Neural cell (in vitro differentiated cells): ENCODE results near the gene PRKACA. TPM values are rescaled to one million over a fixed set of nuclear protein-coding genes. Genes with fewer than 3 reads are reported as not detected.

Experiments used
- H2AFZ ChIP-seq: fragments of 200-600, 300-800 bp; sonication (generic), shearing (Covaris generic); 2 replicates; pipeline ENCODE4 v1.6.0; 2014; ENCODE audit warnings: low read depth, mild to moderate bottlenecking, antibody characterized with exemption, low read length, moderate library complexity
- H3F3A ChIP-seq: fragments of 200-600 bp; shearing (Covaris generic); 2 replicates; pipeline ENCODE4 v1.6.1; 2016; ENCODE audit warnings: mild to moderate bottlenecking, moderate library complexity, mixed read lengths, antibody characterized with exemption, low read length; ENCODE audit not compliant: insufficient read depth, poor library complexity, severe bottlenecking
- H3K27ac ChIP-seq: fragments of 200-600, 300-800 bp; sonication (generic), shearing (Covaris generic); 2 replicates; pipeline ENCODE4 v1.5.1; 2014; ENCODE audit warnings: mild to moderate bottlenecking, low read length, moderate library complexity
- H3K27me3 ChIP-seq: fragments of 300-800, 200-600 bp; sonication (generic), shearing (Covaris generic); 2 replicates; pipeline ENCODE4 v1.6.0; 2014; ENCODE audit warnings: mild to moderate bottlenecking, low read depth, low read length, moderate library complexity; ENCODE audit not compliant: insufficient read depth
- H3K36me3 ChIP-seq: fragments of 300-800, 200-600 bp; sonication (generic), shearing (Covaris generic); 2 replicates; pipeline ENCODE4 v1.5.1; 2014; ENCODE audit warnings: mild to moderate bottlenecking, antibody characterized with exemption, low read length, moderate library complexity; ENCODE audit not compliant: insufficient read depth
- H3K4me2 ChIP-seq: fragments of 300-800, 200-600 bp; sonication (generic), shearing (Covaris generic); 2 replicates; pipeline ENCODE4 v1.6.0; 2014; ENCODE audit warnings: mild to moderate bottlenecking, low read length
- H3K4me3 ChIP-seq: fragments of 300-800, 200-600 bp; sonication (generic), shearing (Covaris generic); 2 replicates; pipeline ENCODE4 v1.5.1; 2014; ENCODE audit warnings: mild to moderate bottlenecking, low read length, moderate library complexity
- H3K79me2 ChIP-seq: fragments of 200-600 bp; shearing (Covaris generic); replicated peaks from 2 replicates; pipeline ENCODE4 v1.6.0; 2014; ENCODE audit warnings: mild to moderate bottlenecking, low read length, moderate library complexity; ENCODE audit not compliant: insufficient read depth
- H3K9ac ChIP-seq: fragments of 300-800, 200-600 bp; sonication (generic), shearing (Covaris generic); 2 replicates; pipeline ENCODE4 v1.6.1; 2016; ENCODE audit warnings: mild to moderate bottlenecking, low read length, mixed read lengths
- H3K9me2 ChIP-seq: fragments of 200-600 bp; shearing (Covaris generic); 2 replicates; pipeline ENCODE4 v1.6.1; 2016; ENCODE audit warnings: mild to moderate bottlenecking, low read length, mixed read lengths; ENCODE audit not compliant: insufficient read depth
- H3K9me3 ChIP-seq: fragments of 200-600, 300-800 bp; sonication (generic), shearing (Covaris generic); 2 replicates; pipeline ENCODE4 v1.6.1; 2016; ENCODE audit warnings: mild to moderate bottlenecking, mixed run types, low read length, moderate library complexity, mixed read lengths
- H4K20me1 ChIP-seq: fragments of 200-600 bp; shearing (Covaris generic); 2 replicates; pipeline ENCODE4 v1.6.1; 2016; ENCODE audit warnings: mild to moderate bottlenecking, mixed run types; ENCODE audit not compliant: insufficient read depth
- EP300 ChIP-seq: fragments of 450-650 bp; conservative IDR thresholded peaks from 2 replicates; pipeline ENCODE4 v1.6.1; 2014; ENCODE audit warnings: antibody characterized with exemption, mild to moderate bottlenecking, moderate library complexity; ENCODE audit not compliant: poor library complexity, severe bottlenecking
- EZH2 ChIP-seq: fragments of 200-600, 300-800 bp; shearing (Covaris generic), sonication (generic); IDR thresholded peaks from 2 replicates; pipeline ENCODE4 v1.6.1; 2014; ENCODE audit warnings: antibody characterized with exemption, low read length, borderline replicate concordance, mild to moderate bottlenecking; ENCODE audit not compliant: insufficient read depth, poor library complexity, severe bottlenecking
- MXI1 ChIP-seq: fragments of 450-650 bp; conservative IDR thresholded peaks from 2 replicates; pipeline ENCODE4 v1.6.1; 2014; ENCODE audit warnings: antibody characterized with exemption, mild to moderate bottlenecking; ENCODE audit not compliant: poor library complexity, severe bottlenecking
- POLR2AphosphoS5 ChIP-seq: IDR thresholded peaks from 2 replicates; pipeline ENCODE4 v1.6.1; 2012
- RAD21 ChIP-seq: fragments of 450-650 bp; conservative IDR thresholded peaks from 2 replicates; pipeline ENCODE4 v1.6.1; 2014; ENCODE audit warnings: antibody characterized with exemption, mild to moderate bottlenecking, moderate library complexity
- SMC3 ChIP-seq: fragments of 450-650 bp; conservative IDR thresholded peaks from 2 replicates; pipeline ENCODE4 v1.6.1; 2014; ENCODE audit warnings: antibody characterized with exemption, mild to moderate bottlenecking, moderate library complexity; ENCODE audit not compliant: poor library complexity
- TAF1 ChIP-seq: IDR thresholded peaks from 2 replicates; pipeline ENCODE4 v1.6.1; 2012; ENCODE audit warnings: low read depth
- polyA plus RNA-seq: library from polyadenylated mRNA; depleted of rRNA; stranded (reverse); fragments of >200 nt; gene quantifications from 2 replicates; pipeline ENCODE4 v1.2.3, GENCODE V29; 2014
- TF ChIP-seq, protein P1 (sequence below): fragments of 450-650 bp; IDR thresholded peaks from 2 replicates; pipeline ENCODE4 v1.5.1; 2014; ENCODE audit warnings: antibody characterized with exemption, mild to moderate bottlenecking, moderate library complexity; ENCODE audit not compliant: poor library complexity, severe bottlenecking
- TF ChIP-seq, protein P2 (sequence below): IDR thresholded peaks from 2 replicates; pipeline ENCODE4 v1.6.1; 2012; ENCODE audit warnings: borderline replicate concordance

Gene PRKACA
- polyA plus RNA-seq, 1 donor from 2014 or later: 11.7 TPM

GRCh38 chr19:14149509-14149994, 32.0 kb upstream of the PRKACA start:
- TF ChIP-seq EP300 (no peak), TAF1 (no peak), SMC3 (no peak)
- TF ChIP-seq, protein P1, sequence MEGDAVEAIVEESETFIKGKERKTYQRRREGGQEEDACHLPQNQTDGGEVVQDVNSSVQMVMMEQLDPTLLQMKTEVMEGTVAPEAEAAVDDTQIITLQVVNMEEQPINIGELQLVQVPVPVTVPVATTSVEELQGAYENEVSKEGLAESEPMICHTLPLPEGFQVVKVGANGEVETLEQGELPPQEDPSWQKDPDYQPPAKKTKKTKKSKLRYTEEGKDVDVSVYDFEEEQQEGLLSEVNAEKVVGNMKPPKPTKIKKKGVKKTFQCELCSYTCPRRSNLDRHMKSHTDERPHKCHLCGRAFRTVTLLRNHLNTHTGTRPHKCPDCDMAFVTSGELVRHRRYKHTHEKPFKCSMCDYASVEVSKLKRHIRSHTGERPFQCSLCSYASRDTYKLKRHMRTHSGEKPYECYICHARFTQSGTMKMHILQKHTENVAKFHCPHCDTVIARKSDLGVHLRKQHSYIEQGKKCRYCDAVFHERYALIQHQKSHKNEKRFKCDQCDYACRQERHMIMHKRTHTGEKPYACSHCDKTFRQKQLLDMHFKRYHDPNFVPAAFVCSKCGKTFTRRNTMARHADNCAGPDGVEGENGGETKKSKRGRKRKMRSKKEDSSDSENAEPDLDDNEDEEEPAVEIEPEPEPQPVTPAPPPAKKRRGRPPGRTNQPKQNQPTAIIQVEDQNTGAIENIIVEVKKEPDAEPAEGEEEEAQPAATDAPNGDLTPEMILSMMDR: no peak
- no peak overlapping the region for H3K27ac ChIP-seq
- H2AFZ ChIP-seq: no peak overlapping the region
- no peaks in the 10 kb centered on the region for H3K79me2 ChIP-seq
- no peak overlapping the region for H3K9ac ChIP-seq
- H3F3A ChIP-seq: no peaks in the 10 kb centered on the region
- no peaks in the 10 kb centered on the region for H3K9me3 ChIP-seq
- H3K4me3 ChIP-seq: no peak overlapping the region
- H3K27me3 ChIP-seq: no peaks in the 10 kb centered on the region
- no peaks in the 10 kb centered on the region for H4K20me1 ChIP-seq
- no peaks in the 10 kb centered on the region for H3K36me3 ChIP-seq
- H3K9me2 ChIP-seq: no peaks in the 10 kb centered on the region
- H3K4me2 ChIP-seq: no peak overlapping the region

GRCh38 chr19:14148751-14149410, 31.3 kb upstream of the PRKACA start:
- no peaks in the 10 kb centered on the region for H3K9me2 ChIP-seq
- TF ChIP-seq, protein P1: no peak
- no peak for TF ChIP-seq MXI1
- no peak for TF ChIP-seq TAF1
- TF ChIP-seq SMC3: no peak
- TF ChIP-seq, protein P2, sequence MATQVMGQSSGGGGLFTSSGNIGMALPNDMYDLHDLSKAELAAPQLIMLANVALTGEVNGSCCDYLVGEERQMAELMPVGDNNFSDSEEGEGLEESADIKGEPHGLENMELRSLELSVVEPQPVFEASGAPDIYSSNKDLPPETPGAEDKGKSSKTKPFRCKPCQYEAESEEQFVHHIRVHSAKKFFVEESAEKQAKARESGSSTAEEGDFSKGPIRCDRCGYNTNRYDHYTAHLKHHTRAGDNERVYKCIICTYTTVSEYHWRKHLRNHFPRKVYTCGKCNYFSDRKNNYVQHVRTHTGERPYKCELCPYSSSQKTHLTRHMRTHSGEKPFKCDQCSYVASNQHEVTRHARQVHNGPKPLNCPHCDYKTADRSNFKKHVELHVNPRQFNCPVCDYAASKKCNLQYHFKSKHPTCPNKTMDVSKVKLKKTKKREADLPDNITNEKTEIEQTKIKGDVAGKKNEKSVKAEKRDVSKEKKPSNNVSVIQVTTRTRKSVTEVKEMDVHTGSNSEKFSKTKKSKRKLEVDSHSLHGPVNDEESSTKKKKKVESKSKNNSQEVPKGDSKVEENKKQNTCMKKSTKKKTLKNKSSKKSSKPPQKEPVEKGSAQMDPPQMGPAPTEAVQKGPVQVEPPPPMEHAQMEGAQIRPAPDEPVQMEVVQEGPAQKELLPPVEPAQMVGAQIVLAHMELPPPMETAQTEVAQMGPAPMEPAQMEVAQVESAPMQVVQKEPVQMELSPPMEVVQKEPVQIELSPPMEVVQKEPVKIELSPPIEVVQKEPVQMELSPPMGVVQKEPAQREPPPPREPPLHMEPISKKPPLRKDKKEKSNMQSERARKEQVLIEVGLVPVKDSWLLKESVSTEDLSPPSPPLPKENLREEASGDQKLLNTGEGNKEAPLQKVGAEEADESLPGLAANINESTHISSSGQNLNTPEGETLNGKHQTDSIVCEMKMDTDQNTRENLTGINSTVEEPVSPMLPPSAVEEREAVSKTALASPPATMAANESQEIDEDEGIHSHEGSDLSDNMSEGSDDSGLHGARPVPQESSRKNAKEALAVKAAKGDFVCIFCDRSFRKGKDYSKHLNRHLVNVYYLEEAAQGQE: no peak
- no peak for TF ChIP-seq POLR2AphosphoS5
- TF ChIP-seq EP300: no peak
- TF ChIP-seq RAD21: no peak
- TF ChIP-seq EZH2: no peak
- H3F3A ChIP-seq: no peaks in the 10 kb centered on the region
- H3K79me2 ChIP-seq: no peaks in the 10 kb centered on the region
- H3K9me3 ChIP-seq: no peaks in the 10 kb centered on the region
- H3K9ac ChIP-seq: no peak overlapping the region
- no peak overlapping the region for H3K27ac ChIP-seq
- no peaks in the 10 kb centered on the region for H4K20me1 ChIP-seq
- no peak overlapping the region for H3K4me3 ChIP-seq
- no peak overlapping the region for H3K4me2 ChIP-seq
- no peak overlapping the region for H2AFZ ChIP-seq
- H3K27me3 ChIP-seq: no peaks in the 10 kb centered on the region
- H3K36me3 ChIP-seq: no peaks in the 10 kb centered on the region
